Activated CD4-positive, alpha-beta memory T cell treated with anti-CD3 and anti-CD28 coated beads for 36 hours (primary cell): Measurements from ENCODE around the gene SCUBE2. TPM values are rescaled to one million over a fixed set of nuclear protein-coding genes. Genes with fewer than 3 reads are reported as not detected.
"Not testable (repeated sequence)": the region's sequence is repeated elsewhere in the genome, so short reads cannot be mapped to it uniquely, and the experiment has no call there.

Experiments used
- CTCF ChIA-PET: fragments of 350-600 bp; sonication (Branson Sonifier 250); formaldehyde crosslinking; loops from one replicate; lab custom pipeline; 2021; ENCODE audit warnings: antibody characterized with exemption, inconsistent platforms; lab: Charles Lee
- POLR2A ChIA-PET: fragments of 350-600 bp; sonication (Branson Sonifier 250); formaldehyde crosslinking; loops from one replicate; lab custom pipeline; 2021; ENCODE audit warnings: antibody characterized with exemption; lab: Charles Lee
- DNase-seq: peaks from one replicate; pipeline ENCODE4 v3.0.0-alpha.2; 2020
- H3K27ac Mint-ChIP-seq: one replicate; pipeline ENCODE4 v1.8.0; 2021; ENCODE audit warnings: mixed read lengths
- H3K27me3 Mint-ChIP-seq: one replicate; pipeline ENCODE4 v1.8.0; 2021; ENCODE audit warnings: mixed read lengths
- H3K36me3 Mint-ChIP-seq: one replicate; pipeline ENCODE4 v1.8.0; 2021; ENCODE audit warnings: mixed read lengths
- H3K4me1 Mint-ChIP-seq: one replicate; pipeline ENCODE4 v1.8.0; 2021; ENCODE audit warnings: low read depth, mixed read lengths
- H3K4me3 Mint-ChIP-seq: one replicate; pipeline ENCODE4 v1.8.0; 2021; ENCODE audit warnings: mild to moderate bottlenecking, mixed read lengths
- H3K9me3 Mint-ChIP-seq: one replicate; pipeline ENCODE4 v1.8.0; 2021; ENCODE audit warnings: mixed read lengths
- intact Hi-C: fragments of 100-400 bp; cut with micrococcal nuclease; formaldehyde crosslinking; loops from one replicate; pipeline ENCODE4 v1.15.1; 2023
- total RNA-seq, 2 experiments: library from RNA; stranded (reverse); gene quantifications; one replicate each; pipeline ENCODE4 v1.2.3, GENCODE V29; 2021

Gene SCUBE2
- total RNA-seq, 2 experiments from 2014 or later: not detected

DNA sequence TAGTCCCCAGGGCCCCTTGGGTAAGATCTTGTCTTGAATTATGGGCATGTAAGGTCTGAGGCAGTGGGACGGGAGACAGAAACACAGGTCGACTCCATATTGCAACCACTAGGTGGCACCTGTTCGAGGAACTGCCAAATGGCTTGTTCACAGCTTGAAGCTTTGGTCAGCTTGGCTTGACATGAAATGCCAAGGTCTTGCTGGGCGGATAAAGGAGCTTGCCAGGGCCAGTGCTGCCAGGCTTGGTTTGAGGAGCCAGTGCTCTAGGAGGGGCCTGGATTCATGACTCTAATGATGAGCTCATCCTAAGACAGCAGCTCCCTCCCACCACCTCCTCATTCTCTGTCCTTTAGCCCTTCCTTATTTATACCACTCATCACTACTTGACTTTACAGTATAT lies 75.7 kb downstream of the SCUBE2 start:
- CTCF ChIA-PET: interaction anchor here (0.6 to 6.7 kb wide), 35 partner anchors 9 to 535 kb away, joined by 3 to 235 read pairs (median 5); partner anchors contain the start of gene NRIP3
- no peaks in the 10 kb centered on the region for H3K27me3 Mint-ChIP-seq

GRCh38 chr11:9014826-9015225 lies 76.6 kb downstream of the SCUBE2 start:
- Mint-ChIP-seq H3K27me3 (no peaks in the 10 kb centered on the region), H3K27ac (no peak overlapping the region), H3K4me3 (no peak overlapping the region), H3K4me1 (peaks cover 18% of the 10 kb centered on the region), H3K36me3 (no peaks in the 10 kb centered on the region), H3K9me3 (peaks cover 4% of the 10 kb centered on the region)
- ChIA-PET POLR2A (no interaction called here), CTCF (interaction anchor here (0.6 to 6.7 kb wide), 20 partner anchors 12 to 492 kb away, joined by 3 to 235 read pairs (median 6); partner anchors contain the start of gene NRIP3)
- intact Hi-C loops: loop anchor here (1.0 kb wide), 2 partner anchors 122 to 491 kb away; no protein-coding TSS in a partner anchor
- DNase-seq: no peak

More for the DNA sequence above, 75.7 kb downstream of the SCUBE2 start:
- H3K27ac Mint-ChIP-seq: no peak overlapping the region
- intact Hi-C loops: loop anchor here (1.0 kb wide), 2 partner anchors 122 to 491 kb away; no protein-coding TSS in a partner anchor
- H3K36me3 Mint-ChIP-seq: no peaks in the 10 kb centered on the region
- peak; percentile 70 for DNase-seq
- H3K9me3 Mint-ChIP-seq: no peaks in the 10 kb centered on the region
- POLR2A ChIA-PET: interaction anchor here (1.1 kb wide), 1 partner anchor 122 kb away, joined by 4 read pairs; no protein-coding TSS in a partner anchor
- peaks cover 18% of the 10 kb centered on the region for H3K4me1 Mint-ChIP-seq
- no peak overlapping the region for H3K4me3 Mint-ChIP-seq

DNA sequence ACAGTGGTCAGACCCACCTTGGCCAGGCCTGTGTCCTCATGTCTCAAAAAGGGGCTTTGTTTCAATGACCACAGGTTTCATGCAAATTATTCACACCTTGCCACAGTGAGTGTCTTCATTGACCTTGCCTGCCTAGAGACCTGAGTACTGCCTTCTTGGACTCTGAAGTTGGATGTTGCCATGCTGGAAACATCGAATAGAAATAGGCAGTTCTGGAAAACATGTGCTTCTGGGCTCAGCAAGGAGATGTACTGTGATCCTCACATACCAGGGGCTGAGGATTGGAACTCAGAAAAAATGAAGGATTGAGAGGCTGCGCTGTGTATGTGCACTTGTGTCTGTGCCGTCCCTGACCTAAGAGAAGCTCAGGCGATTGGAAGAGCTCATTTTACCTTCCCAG lies 78.0 kb downstream of the SCUBE2 start:
- POLR2A ChIA-PET: interaction anchor here (0.6 kb wide), 1 partner anchor 98 kb away, joined by 5 read pairs; no protein-coding TSS in a partner anchor
- no peak for DNase-seq
- H3K9me3 Mint-ChIP-seq: peaks cover 4% of the 10 kb centered on the region

GRCh38 chr11:9009538-9009937 lies 81.9 kb downstream of the SCUBE2 start:
- CTCF ChIA-PET: interaction anchor here (2.0 kb wide), 1 partner anchor 128 kb away, joined by 10 read pairs; no protein-coding TSS in a partner anchor
- intact Hi-C loops, H3K4me1 Mint-ChIP-seq, H3K36me3 Mint-ChIP-seq, H3K27ac Mint-ChIP-seq, POLR2A ChIA-PET, DNase-seq, H3K4me3 Mint-ChIP-seq, H3K9me3 Mint-ChIP-seq: not testable (repeated sequence)
- H3K27me3 Mint-ChIP-seq: peaks cover 11% of the 10 kb centered on the region

More for the DNA sequence above, 78.0 kb downstream of the SCUBE2 start:
- H3K4me1 Mint-ChIP-seq: peaks cover 18% of the 10 kb centered on the region
- intact Hi-C loops: no loop called here
- H3K27ac Mint-ChIP-seq: no peak overlapping the region
- CTCF ChIA-PET: interaction anchor here (1.0 to 6.7 kb wide), 6 partner anchors 20 to 493 kb away, joined by 3 to 235 read pairs (median 26); partner anchors contain the start of gene TMEM9B
- H3K36me3 Mint-ChIP-seq: no peaks in the 10 kb centered on the region
- H3K4me3 Mint-ChIP-seq: no peak overlapping the region
- no peaks in the 10 kb centered on the region for H3K27me3 Mint-ChIP-seq

DNA sequence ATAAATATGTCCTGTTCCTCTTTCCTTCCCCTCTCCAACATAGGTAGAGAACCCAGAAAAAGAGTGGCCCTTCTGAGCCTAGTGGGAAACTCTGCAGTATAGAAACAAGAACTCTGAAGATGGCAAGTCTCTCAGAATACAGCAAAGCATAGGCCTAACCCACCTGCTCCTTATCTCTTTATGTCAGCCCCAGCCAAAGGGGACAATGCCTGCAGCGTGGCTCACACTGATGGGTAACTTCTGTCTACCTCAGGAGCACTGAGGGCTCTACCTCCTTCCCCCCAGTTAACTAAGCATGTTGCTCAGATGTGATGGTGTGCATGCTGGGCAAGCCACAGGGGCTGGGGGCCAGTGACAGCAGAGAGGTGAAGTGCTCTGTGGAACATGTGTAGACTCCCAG lies 82.7 kb downstream of the SCUBE2 start:
- H3K9me3 Mint-ChIP-seq: peaks cover 4% of the 10 kb centered on the region
- intact Hi-C loops: no loop called here
- CTCF ChIA-PET: no interaction called here
- no peaks in the 10 kb centered on the region for H3K36me3 Mint-ChIP-seq
- H3K27ac Mint-ChIP-seq: no peak overlapping the region
- no peak overlapping the region for H3K4me3 Mint-ChIP-seq
- H3K27me3 Mint-ChIP-seq: peaks cover 11% of the 10 kb centered on the region
- H3K4me1 Mint-ChIP-seq: peaks cover 6% of the 10 kb centered on the region
- no peak for DNase-seq
- POLR2A ChIA-PET: no interaction called here

DNA sequence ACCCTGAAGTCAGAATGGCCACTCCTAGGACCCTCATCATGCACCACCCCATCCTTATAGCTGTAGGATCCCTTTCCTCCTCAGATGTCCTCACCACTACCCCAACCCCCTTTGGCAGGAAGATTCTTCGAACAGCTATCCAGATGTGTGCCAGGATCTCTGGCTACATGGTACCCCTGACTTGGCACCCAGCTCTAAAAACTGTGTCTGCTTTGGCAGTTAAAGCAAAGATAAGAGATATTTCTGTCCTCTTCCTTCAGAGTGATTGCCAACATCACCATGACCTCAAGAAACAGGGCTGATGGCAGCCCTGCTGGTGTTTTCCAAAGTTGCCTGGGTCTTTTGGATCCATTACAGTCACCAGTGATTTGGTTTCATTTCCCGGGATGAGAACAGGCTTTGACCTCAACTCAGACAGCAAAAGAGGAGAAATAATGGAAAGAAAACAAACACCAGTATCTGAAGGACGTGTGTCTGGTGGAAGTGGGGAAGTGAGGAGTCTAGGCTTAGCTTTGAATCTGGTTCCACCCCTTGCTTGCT lies 83.3 kb downstream of the SCUBE2 start:
- Mint-ChIP-seq H3K36me3 (no peaks in the 10 kb centered on the region), H3K9me3 (peaks cover 4% of the 10 kb centered on the region), H3K27me3 (peaks cover 14% of the 10 kb centered on the region), H3K4me3 (no peak overlapping the region), H3K27ac (no peak overlapping the region), H3K4me1 (peaks cover 9% of the 10 kb centered on the region)
- CTCF ChIA-PET: interaction anchor here (1.1 to 1.4 kb wide), 2 partner anchors 9 to 499 kb away, joined by 3 to 4 read pairs; no protein-coding TSS in a partner anchor
- intact Hi-C loops: no loop called here
- DNase-seq: no peak
- POLR2A ChIA-PET: no interaction called here

GRCh38 chr11:9005087-9005486 lies 86.3 kb downstream of the SCUBE2 start:
- Mint-ChIP-seq H3K27ac (no peak overlapping the region), H3K27me3 (peaks cover 28% of the 10 kb centered on the region), H3K9me3 (peaks cover 3% of the 10 kb centered on the region), H3K36me3 (no peaks in the 10 kb centered on the region), H3K4me3 (peak overlapping the region; percentile 30), H3K4me1 (peaks cover 27% of the 10 kb centered on the region)
- POLR2A ChIA-PET: no interaction called here
- CTCF ChIA-PET: interaction anchor here (2.2 kb wide), 1 partner anchor 11 kb away, joined by 11 read pairs; no protein-coding TSS in a partner anchor
- DNase-seq: no peak
- intact Hi-C loops: no loop called here

DNA sequence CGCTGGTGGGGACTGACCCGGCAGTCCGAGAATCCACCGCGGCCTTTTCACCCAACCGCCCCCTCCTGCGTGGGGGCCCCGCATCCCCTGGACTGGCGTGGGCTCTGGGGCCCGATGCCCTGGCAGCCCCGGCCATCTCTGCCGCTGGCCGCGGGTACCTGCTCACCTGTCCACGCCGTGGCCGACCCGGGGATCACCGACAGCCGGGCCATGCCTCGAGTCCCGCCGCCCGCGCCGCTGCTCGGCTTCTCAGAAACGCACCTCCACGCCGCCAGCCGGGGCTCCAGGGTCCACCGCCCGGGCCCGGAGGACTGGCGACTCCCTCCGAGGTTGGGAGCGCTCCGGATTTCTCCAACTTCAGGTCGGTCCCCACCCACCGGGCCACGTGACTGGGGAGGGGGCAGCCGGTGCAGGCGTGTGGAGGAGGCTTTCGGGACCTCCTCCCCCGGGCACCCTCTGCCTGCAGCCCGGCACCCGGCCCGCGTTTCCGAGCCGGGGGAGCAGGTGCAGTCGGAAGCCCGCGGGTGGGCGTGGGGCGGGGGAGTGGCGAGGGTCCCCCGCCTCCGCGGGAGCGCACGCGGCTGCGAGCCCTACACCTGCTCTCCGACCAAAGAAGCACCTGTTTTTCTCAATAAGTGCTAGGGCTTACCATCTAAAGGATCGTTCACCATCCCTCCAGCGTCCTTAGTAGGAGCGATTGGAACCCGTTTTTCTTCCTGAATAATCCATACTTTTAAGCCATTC lies 87.0 kb downstream of the SCUBE2 start:
- ChIA-PET CTCF (interaction anchor here (1.0 to 2.3 kb wide), 2 partner anchors 11 to 502 kb away, joined by 3 to 16 read pairs; no protein-coding TSS in a partner anchor), POLR2A (interaction anchor here (1.1 to 1.4 kb wide), 2 partner anchors 39 to 133 kb away, joined by 4 read pairs; no protein-coding TSS in a partner anchor)
- DNase-seq: peak; percentile 21

DNA sequence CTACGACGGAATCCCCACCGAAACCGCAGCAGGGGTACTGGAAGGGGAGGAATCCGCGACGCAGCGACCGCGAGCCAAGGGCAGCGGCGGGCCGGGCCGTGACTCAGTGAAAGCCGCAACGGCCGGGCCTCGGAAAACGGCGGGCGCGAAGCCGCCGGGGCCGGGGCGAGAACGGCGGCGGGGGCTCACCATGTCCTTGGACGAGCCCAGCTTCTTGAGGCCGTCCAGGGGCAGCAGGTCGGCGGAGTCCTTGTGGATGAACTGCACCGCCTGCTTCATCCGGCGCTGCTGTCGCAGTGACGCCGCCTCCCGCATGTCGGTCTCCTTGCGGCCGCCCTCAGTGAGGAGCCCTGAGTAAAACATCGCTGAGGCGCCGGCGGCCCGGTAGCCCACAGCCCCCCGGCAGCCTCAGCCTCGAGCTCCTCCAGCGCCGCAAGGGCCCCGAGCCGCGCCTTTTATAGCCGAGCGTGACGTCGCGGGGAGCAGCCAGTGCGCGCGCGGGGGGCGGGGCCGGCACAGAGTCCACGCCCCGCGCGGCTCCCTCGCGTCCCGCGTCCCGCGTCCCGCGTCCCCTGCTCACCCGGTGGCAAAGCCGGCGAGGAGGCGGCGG lies 87.7 kb downstream of the SCUBE2 start, which contains the start of gene NRIP3:
Gene NRIP3 (minus strand): TSS at position 429 of the 610 bp plus-strand sequence. CDS start 66 bp downstream, at position 363.
- H3K4me1 Mint-ChIP-seq: peaks cover 27% of the 10 kb centered on the region
- ChIA-PET POLR2A (interaction anchor here (1.1 to 1.4 kb wide), 2 partner anchors 39 to 134 kb away, joined by 4 read pairs; no protein-coding TSS in a partner anchor), CTCF (interaction anchor here (1.0 to 2.3 kb wide), 2 partner anchors 12 to 503 kb away, joined by 3 to 16 read pairs; no protein-coding TSS in a partner anchor)
- peaks cover 36% of the 10 kb centered on the region for H3K27me3 Mint-ChIP-seq
- H3K4me3 Mint-ChIP-seq: peak within 1 kb of the TSS; percentile 70
- no peaks in the 10 kb centered on the region for H3K9me3 Mint-ChIP-seq
- H3K36me3 Mint-ChIP-seq: no peaks in the 10 kb centered on the region
- peak; percentile 74 for DNase-seq
- no peak within 1 kb of the TSS for H3K27ac Mint-ChIP-seq
- intact Hi-C loops: loop anchor here (1.0 to 5.0 kb wide), 3 partner anchors 134 to 459 kb away; partner anchors contain the start of genes DENND5A and ZNF143

More for the DNA sequence above, 87.0 kb downstream of the SCUBE2 start:
- H3K4me1 Mint-ChIP-seq: peaks cover 27% of the 10 kb centered on the region
- no peak overlapping the region for H3K27ac Mint-ChIP-seq
- intact Hi-C loops: loop anchor here (5.0 kb wide), 1 partner anchor 458 kb away; the partner anchor contains the start of gene ZNF143
- H3K36me3 Mint-ChIP-seq: no peaks in the 10 kb centered on the region
- no peaks in the 10 kb centered on the region for H3K9me3 Mint-ChIP-seq
- H3K27me3 Mint-ChIP-seq: peaks cover 32% of the 10 kb centered on the region
- peak overlapping the region; percentile 30 for H3K4me3 Mint-ChIP-seq

- peaks cover 37% of the 10 kb centered on the region for H3K27me3 Mint-ChIP-seq
- POLR2A ChIA-PET: interaction anchor here (1.1 to 1.4 kb wide), 2 partner anchors 38 to 135 kb away, joined by 4 read pairs; no protein-coding TSS in a partner anchor
- peaks cover 27% of the 10 kb centered on the region for H3K4me1 Mint-ChIP-seq
Observed at GRCh38 chr11:9002920-9003572, 88.4 kb downstream of the SCUBE2 start.

More at GRCh38 chr11:9002920-9003572, 88.4 kb downstream of the SCUBE2 start:
- H3K9me3 Mint-ChIP-seq: no peaks in the 10 kb centered on the region
- CTCF ChIA-PET: interaction anchor here (1.0 to 2.3 kb wide), 3 partner anchors 12 to 504 kb away, joined by 3 to 16 read pairs (median 7); no protein-coding TSS in a partner anchor
- intact Hi-C loops: loop anchor here (1.0 to 5.0 kb wide), 3 partner anchors 134 to 459 kb away; partner anchors contain the start of genes DENND5A and ZNF143
- H3K36me3 Mint-ChIP-seq: no peaks in the 10 kb centered on the region
- DNase-seq: peak; percentile 32
- H3K27ac Mint-ChIP-seq: no peak overlapping the region
- peak overlapping the region; percentile 70 for H3K4me3 Mint-ChIP-seq
